ENCODE measurements around the gene SRP19. TPM values are rescaled to one million over a fixed set of nuclear protein-coding genes. Genes with fewer than 3 reads are reported as not detected.

SRP19 gene
- total and polyA plus RNA-seq, 10 of the 15 experiments (the other 5 are each of a cell fraction or from before 2014, with no cell fraction given) = 43.4 to 379 (median 156) TPM

- RAD21 ChIA-PET (ENCODE audit: unreplicated experiment) = no interaction called here
- Histone ChIP-seq H3K4me3 (no peak overlapping the region), H3K9ac (ENCODE audit: control insufficient read depth, insufficient read depth, low read length) (no peak overlapping the region), H3K36me3 (ENCODE audit: control insufficient read depth in 2 of 2, insufficient read depth in 2 of 2, low read length in 1 of 2) (peaks cover 6 to 13% of the 10 kb centered on the region in 2 experiments), H3K27ac (ENCODE audit: control insufficient read depth, insufficient read depth) (no peak overlapping the region), H3K4me2 (ENCODE audit: control insufficient read depth, insufficient read depth) (no peak overlapping the region), H2AFZ (ENCODE audit: control insufficient read depth, low read depth, low read length) (no peak overlapping the region), H3K27me3 (replicated peaks in 1 of 2; ENCODE audit: control insufficient read depth in 2 of 2, insufficient read depth in 2 of 2, low read length in 1 of 2) (no peaks in the 10 kb centered on the region), H3K79me2 (ENCODE audit: control insufficient read depth, insufficient read depth, low read length) (no peaks in the 10 kb centered on the region), H3K4me1 (ENCODE audit: control insufficient read depth, insufficient read depth, low read length) (no peaks in the 10 kb centered on the region), H4K20me1 (ENCODE audit: control insufficient read depth, insufficient read depth) (no peaks in the 10 kb centered on the region), H3K9me3 (replicated peaks; ENCODE audit: control insufficient read depth, insufficient read depth, low read length) (no peaks in the 10 kb centered on the region)
- 50% methylated on average over 2 of the region's 2 CpGs for WGBS (ENCODE audit: insufficient coverage, insufficient replicate concordance, low lambda C conversion rate, missing lambda C conversion rate)
- intact Hi-C loops (cut with micrococcal nuclease; ENCODE audit: unreplicated experiment) (no loop called here), in situ Hi-C loops (cut with MboI) (no loop called here)
- no peak for TF ChIP-seq TARDBP (IDR thresholded peaks at IDR 0.05; ENCODE audit: borderline replicate concordance)
- no peak for TF ChIP-seq REST (IDR thresholded peaks at IDR 0.05; ENCODE audit: low read depth, low read length)
- no peak for TF ChIP-seq GABPA (IDR thresholded peaks at IDR 0.05; ENCODE audit: low read depth)
- SMC1A ChIA-PET (ENCODE audit: uncharacterized antibody, unreplicated experiment) = no interaction called here
- CTCF ChIA-PET = no interaction called here
- FAIRE-seq (no peak), DNase-seq (ENCODE audit: low read depth, low spot score) (no peak), ATAC-seq (no peak)
- no TSS peak for BruUV-seq (replicated peaks)
- POLR2A ChIA-PET = no interaction called here
Observed at GRCh38 chr5:112823181-112823580, 37.9 kb upstream of the SRP19 start.

- Histone ChIP-seq H3K27ac (ENCODE audit: control insufficient read depth, insufficient read depth) (no peak overlapping the region), H3K4me2 (ENCODE audit: control insufficient read depth, insufficient read depth) (no peak overlapping the region), H3K27me3 (replicated peaks in 1 of 2; ENCODE audit: control insufficient read depth in 2 of 2, insufficient read depth in 2 of 2, low read length in 1 of 2) (no peaks in the 10 kb centered on the region), H3K79me2 (ENCODE audit: control insufficient read depth, insufficient read depth, low read length) (no peaks in the 10 kb centered on the region), H3K9me3 (replicated peaks; ENCODE audit: control insufficient read depth, insufficient read depth, low read length) (no peaks in the 10 kb centered on the region), H3K9ac (ENCODE audit: control insufficient read depth, insufficient read depth, low read length) (no peak overlapping the region), H2AFZ (ENCODE audit: control insufficient read depth, low read depth, low read length) (no peak overlapping the region), H3K4me1 (ENCODE audit: control insufficient read depth, insufficient read depth, low read length) (no peaks in the 10 kb centered on the region), H3K4me3 (no peak overlapping the region), H3K36me3 (ENCODE audit: control insufficient read depth in 2 of 2, insufficient read depth in 2 of 2, low read length in 1 of 2) (peaks cover 6 to 13% of the 10 kb centered on the region in 2 experiments), H4K20me1 (ENCODE audit: control insufficient read depth, insufficient read depth) (no peaks in the 10 kb centered on the region)
- in situ Hi-C loops (cut with MboI) (no loop called here), intact Hi-C loops (cut with micrococcal nuclease; ENCODE audit: unreplicated experiment) (no loop called here)
- no peak for DNase-seq (ENCODE audit: low read depth, low spot score)
- ChIA-PET SMC1A (ENCODE audit: uncharacterized antibody, unreplicated experiment) (no interaction called here), CTCF (no interaction called here), RAD21 (ENCODE audit: unreplicated experiment) (no interaction called here), POLR2A (no interaction called here)
- no peak for TF ChIP-seq USF2 (IDR thresholded peaks at IDR 0.05; ENCODE audit: borderline replicate concordance, low read depth, low read length)
- TF ChIP-seq POLR2AphosphoS2 (IDR thresholded peaks at IDR 0.05; ENCODE audit: low read depth, low read length) = no peak
- TF ChIP-seq IRF4 (IDR thresholded peaks at IDR 0.05; ENCODE audit: low read depth, low read length) = no peak
- TF ChIP-seq BCLAF1 (IDR thresholded peaks at IDR 0.05) = no peak
- no peak for TF ChIP-seq LARP7 (IDR thresholded peaks at IDR 0.05)
- ATAC-seq = no peak
- FAIRE-seq = no peak
- WGBS (ENCODE audit: insufficient coverage, insufficient replicate concordance, low lambda C conversion rate, missing lambda C conversion rate) = 93% methylated on average over 2 of the region's 2 CpGs
- BruUV-seq (replicated peaks) = no TSS peak
Observed at GRCh38 chr5:112823656-112824055, 37.4 kb upstream of the SRP19 start.

All from GM12878 (cell line).